AG09309 (cell line): ENCODE data around the gene VILL.

Experiments
- DNase-seq: peaks from one replicate; pipeline ENCODE4 v3.0.0-alpha.2; 2010; ENCODE audit warnings: low read depth
- H3K4me3 ChIP-seq: 2 replicates; pipeline ENCODE4 v1.5.1; 2011; ENCODE audit warnings: mild to moderate bottlenecking, low read depth, low read length, moderate library complexity; ENCODE audit not compliant: control insufficient read depth
- CTCF ChIP-seq: IDR thresholded peaks from 2 replicates; pipeline ENCODE4 v1.5.1; 2011; ENCODE audit warnings: mild to moderate bottlenecking, low read depth, low read length, inconsistent platforms; ENCODE audit not compliant: insufficient read depth, control insufficient read depth; ENCODE audit errors: missing control alignments

VILL gene

GRCh38 chr3:37953707-37954394 lies 36.7 kb upstream of the VILL start:
- no peak overlapping the region for H3K4me3 ChIP-seq

GRCh38 chr3:37954881-37955280 lies 35.7 kb upstream of the VILL start:
- no peak overlapping the region for H3K4me3 ChIP-seq
- TF ChIP-seq CTCF = no peak
- DNase-seq = no peak

More at GRCh38 chr3:37953707-37954394, 36.7 kb upstream of the VILL start:
- no peak for DNase-seq
- no peak for TF ChIP-seq CTCF

DNA sequence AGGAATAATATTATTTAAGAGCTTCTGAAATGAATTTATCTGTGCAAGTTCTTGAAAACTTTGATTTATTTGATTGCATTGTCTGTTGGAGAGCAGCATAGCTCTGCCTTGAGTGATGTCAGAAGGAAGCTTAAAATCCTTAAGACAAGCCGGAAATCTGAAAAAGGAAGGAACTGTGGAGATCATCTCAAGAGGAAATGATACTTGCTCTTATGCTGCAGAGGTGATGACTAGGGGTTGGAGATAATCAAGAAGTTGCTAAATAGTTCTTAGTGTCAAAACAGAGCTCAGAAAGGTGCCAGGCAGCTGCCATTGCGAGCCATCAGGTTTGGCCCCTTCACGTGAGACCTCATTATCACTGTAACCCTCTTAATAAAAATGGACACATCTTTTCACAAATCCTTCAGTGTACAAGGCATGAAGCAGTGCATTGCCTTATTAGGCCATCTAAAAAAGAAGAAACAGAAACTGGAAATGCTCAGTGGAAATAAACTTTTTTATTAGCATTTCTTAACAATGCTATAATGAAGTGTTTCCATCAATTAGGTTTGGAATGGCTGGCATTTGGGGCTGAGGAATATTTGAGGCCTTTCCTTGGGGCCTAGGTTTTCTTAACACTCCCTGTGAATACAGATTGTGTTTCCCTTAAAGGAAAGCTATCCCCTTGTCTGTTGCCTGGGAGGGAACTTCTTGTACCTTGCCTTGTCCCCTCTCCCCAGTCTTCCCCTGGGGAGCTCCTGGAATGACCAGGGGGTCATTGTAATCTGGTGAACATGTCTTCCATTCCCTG lies 34.5 kb upstream of the VILL start:
- H3K4me3 ChIP-seq = no peak overlapping the region
- no peak for DNase-seq
- no peak for TF ChIP-seq CTCF

- H3K4me3 ChIP-seq = no peak overlapping the region
- no peak for DNase-seq
- TF ChIP-seq CTCF = no peak
Observed at GRCh38 chr3:37956723-37957538, 33.7 kb upstream of the VILL start.

- no peak for TF ChIP-seq CTCF
- H3K4me3 ChIP-seq = no peak overlapping the region
- DNase-seq = no peak
Observed at GRCh38 chr3:37957539-37957936, 33.0 kb upstream of the VILL start.

DNA sequence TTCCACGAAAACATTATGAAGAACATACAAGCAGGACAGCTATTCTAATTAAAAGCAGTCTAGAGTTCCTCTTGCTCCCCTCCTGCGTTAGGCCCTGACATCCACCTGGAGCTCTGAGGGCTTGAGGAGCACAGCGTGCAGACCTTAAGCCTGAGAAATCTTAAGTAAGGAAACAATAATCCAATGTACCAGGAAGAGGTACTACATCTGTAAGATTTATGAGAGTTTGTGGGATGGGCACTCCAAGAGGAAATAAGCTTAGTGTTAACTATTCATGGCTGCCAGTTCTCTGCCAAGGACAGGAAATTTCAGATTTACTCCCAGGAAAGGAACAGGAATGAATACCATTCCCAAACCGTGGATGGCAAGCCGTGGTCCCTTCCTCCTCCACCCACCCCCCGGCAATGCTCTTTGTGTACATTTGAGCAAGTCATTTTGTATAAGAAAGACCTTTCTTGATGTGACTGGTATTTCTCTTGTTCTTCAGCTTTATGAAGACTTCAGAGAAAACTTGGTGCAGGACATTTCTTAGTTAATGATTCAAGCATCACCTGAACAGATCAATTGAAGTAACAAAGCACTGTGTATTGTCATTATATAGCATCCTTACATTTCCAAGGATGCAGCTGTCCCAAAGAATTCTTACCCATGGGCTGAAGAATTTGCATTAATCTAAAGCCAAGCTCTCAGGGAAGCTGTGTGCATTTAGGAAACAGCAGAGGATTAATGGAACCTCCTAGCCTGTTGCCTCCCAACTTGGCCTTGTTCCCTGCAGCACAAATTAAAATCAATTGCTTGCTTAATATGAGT lies 28.8 kb upstream of the VILL start:
- no peak for DNase-seq
- no peak for TF ChIP-seq CTCF
- no peak overlapping the region for H3K4me3 ChIP-seq
